Measurements from ENCODE around the gene NPRL2. TPM values are rescaled to one million over a fixed set of nuclear protein-coding genes. Genes with fewer than 3 reads are reported as not detected.

The NPRL2 gene
- total and polyA plus RNA-seq, 8 donors: 16.1 to 33.3 (median 27.1) TPM

DNA sequence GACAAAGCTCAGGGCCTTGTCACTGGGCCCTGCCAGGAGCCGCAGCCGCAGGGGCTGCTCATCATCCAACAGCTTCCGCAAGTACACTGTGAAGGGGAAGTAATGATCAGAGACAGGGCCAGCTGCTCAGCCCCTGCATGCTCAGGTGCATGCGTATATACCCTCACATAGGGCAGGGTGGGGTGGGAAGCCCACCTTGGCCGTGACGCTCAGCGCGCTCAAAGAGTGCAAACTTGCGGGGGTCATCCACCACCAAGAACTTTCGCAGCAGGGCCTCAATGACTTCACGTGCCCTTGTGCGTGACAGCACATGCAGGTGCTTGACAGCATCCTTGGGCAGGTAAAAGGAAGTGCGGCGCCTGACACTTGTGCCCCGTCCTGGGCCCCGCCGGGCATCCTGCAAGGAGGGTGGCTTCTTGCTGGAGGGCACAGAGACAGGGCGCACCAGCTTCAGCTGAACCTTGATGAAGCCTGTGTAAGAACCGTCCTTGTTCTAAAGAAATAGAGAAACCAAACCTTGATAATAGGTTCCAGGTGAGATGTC lies 19.1 kb downstream of the NPRL2 start:
- intact Hi-C loops (cut with DNase I): no loop called here
- Histone ChIP-seq H3K27me3 (no peaks in the 10 kb centered on the region), H3K4me1 (peaks cover 26 to 69% of the 10 kb centered on the region in 2 donors), H3K9me3 (no peaks in the 10 kb centered on the region), H3K27ac (no peak overlapping the region), H3K36me3 (peaks cover 0 to 46% of the 10 kb centered on the region in 2 donors), H3K4me3 (no peak overlapping the region)
- ATAC-seq (no peak), DNase-seq (peak in 1 of 4 donors; percentile 54)
- TF ChIP-seq, protein P1, sequence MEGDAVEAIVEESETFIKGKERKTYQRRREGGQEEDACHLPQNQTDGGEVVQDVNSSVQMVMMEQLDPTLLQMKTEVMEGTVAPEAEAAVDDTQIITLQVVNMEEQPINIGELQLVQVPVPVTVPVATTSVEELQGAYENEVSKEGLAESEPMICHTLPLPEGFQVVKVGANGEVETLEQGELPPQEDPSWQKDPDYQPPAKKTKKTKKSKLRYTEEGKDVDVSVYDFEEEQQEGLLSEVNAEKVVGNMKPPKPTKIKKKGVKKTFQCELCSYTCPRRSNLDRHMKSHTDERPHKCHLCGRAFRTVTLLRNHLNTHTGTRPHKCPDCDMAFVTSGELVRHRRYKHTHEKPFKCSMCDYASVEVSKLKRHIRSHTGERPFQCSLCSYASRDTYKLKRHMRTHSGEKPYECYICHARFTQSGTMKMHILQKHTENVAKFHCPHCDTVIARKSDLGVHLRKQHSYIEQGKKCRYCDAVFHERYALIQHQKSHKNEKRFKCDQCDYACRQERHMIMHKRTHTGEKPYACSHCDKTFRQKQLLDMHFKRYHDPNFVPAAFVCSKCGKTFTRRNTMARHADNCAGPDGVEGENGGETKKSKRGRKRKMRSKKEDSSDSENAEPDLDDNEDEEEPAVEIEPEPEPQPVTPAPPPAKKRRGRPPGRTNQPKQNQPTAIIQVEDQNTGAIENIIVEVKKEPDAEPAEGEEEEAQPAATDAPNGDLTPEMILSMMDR (IDR thresholded peaks at IDR 0.05): no peak

DNA sequence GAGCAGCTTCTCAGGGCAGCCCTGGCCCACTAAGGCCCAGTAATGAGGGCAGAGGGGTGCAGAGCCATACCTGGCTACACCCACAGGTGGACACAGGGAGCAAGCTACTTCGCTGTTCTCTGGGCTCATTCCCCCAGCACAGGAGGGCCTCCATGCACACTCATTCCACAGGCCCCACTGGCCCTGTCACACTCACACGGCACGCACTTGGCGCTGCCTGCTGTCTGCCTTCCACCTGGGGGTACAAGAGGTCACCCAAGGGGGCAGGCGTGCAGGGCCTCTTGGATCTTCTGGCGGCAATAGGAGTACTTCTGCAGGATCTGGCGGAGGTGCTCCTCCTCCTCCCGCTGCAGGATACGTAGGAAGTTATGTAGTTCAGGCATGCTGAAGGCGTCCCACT lies 20.2 kb downstream of the NPRL2 start:
- Histone ChIP-seq H3K27ac (no peak overlapping the region), H3K4me1 (peaks cover 15 to 68% of the 10 kb centered on the region in 2 donors), H3K27me3 (no peaks in the 10 kb centered on the region), H3K36me3 (peaks cover 0 to 57% of the 10 kb centered on the region in 2 donors), H3K9me3 (no peaks in the 10 kb centered on the region), H3K4me3 (no peak overlapping the region)
- DNase-seq (no peak), ATAC-seq (no peak)
- TF ChIP-seq, protein P1 (IDR thresholded peaks at IDR 0.05): no peak
- intact Hi-C loops (cut with DNase I): no loop called here

DNA sequence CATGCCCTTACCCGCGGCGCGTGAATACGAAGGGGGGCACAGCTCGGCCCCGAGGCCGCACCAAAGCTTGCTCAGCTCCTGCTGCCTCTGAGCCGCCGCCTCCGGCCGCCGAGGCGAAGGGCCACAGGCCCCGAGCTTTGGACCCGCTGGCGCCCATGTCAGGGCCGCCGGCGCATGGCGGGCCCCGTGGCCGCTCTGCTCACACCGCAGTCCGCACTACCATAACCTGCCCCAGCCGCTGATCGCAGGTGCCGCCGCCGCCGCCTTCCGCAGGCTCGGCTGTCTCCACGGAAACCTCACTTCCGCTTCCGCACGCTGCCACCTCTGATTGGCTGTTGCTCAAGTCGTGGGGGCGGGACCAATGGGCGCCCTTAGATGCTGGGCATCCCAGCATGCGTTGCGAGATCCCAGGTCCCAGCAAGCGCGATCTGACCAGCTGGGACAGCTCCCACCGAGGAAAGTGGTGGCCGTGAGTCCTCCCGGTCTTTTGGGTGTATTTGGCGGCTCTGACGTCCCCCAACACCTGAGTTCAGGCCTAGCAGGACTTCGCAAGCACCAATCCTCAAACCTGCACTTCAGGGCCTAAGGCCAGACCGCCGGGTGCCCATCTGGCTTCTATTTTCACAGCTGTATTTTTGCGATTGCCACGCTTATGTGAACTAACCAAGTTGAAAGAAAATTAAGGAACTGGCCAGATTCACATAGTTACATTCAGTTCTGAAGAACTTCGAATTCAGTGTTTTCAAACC lies 22.5 kb downstream of the NPRL2 start, which contains the start of gene TUSC2:
TUSC2 (minus strand) TSS at position 281 of the 749 bp plus-strand sequence; CDS start at position 157, 124 bp downstream.
- H3K4me1 ChIP-seq: peaks cover 6 to 68% of the 10 kb centered on the region in 2 donors
- H3K36me3 ChIP-seq: peaks cover 0 to 58% of the 10 kb centered on the region in 2 donors
- H3K9me3 ChIP-seq: no peaks in the 10 kb centered on the region
- ATAC-seq (peak; percentile 93), DNase-seq (peak; percentile 94 to 98 (median 97))
- TF ChIP-seq, protein P1 (IDR thresholded peaks at IDR 0.05): no peak
- H3K27me3 ChIP-seq: no peaks in the 10 kb centered on the region
- intact Hi-C loops (cut with DNase I): no loop called here
- H3K4me3 ChIP-seq: peak within 1 kb of the TSS; percentile 95 to 100
- H3K27ac ChIP-seq: peak within 1 kb of the TSS; percentile 59 to 84

DNA sequence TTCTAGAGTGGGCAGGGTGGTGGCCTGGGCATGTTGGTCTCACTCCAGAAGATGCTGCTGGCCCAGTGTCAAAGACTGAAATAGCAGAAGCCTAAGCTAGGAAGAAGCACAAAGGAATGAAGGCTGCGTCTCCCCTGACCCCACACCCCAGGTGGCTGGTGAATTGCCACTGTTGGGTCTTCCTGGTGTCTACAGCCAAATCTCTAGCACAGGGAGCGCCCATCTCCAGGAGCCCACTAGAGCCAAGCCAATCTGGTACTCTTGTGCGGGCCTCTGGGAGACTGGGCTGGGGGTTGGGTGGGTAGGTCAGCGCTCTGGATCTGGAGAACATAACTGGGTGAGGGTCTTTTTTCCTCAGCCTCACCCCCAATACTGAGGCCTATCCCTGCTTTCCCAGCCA lies 23.4 kb downstream of the NPRL2 start:
- TF ChIP-seq, protein P1 (IDR thresholded peaks at IDR 0.05): no peak
- H3K4me1 ChIP-seq: peaks cover 11 to 68% of the 10 kb centered on the region in 2 donors
- H3K36me3 ChIP-seq: peaks cover 0 to 49% of the 10 kb centered on the region in 2 donors
- H3K9me3 ChIP-seq: no peaks in the 10 kb centered on the region
- DNase-seq (no peak), ATAC-seq (no peak)
- intact Hi-C loops (cut with DNase I): no loop called here
- H3K4me3 ChIP-seq: peak overlapping the region; percentile 95 to 100
- H3K27ac ChIP-seq: no peak overlapping the region
- H3K27me3 ChIP-seq: no peaks in the 10 kb centered on the region

DNA sequence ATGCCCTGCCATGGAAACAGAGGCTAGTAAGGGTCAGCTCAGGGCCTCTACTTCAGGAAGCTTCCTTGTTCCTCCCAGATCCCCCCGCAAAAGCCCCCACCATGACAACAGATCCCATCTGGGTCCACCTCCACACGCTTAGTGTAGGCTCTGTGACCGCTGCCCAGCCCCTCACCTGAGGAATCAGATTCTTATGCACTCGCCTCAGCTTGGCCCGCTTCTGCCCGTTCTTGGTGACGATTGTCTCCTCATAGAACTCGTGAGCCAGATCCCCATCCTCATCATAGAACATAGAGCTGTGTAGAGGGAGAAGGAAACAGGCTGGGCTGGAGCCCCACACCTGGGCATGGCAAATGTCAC lies 24.4 kb downstream of the NPRL2 start:
- H3K9me3 ChIP-seq: no peaks in the 10 kb centered on the region
- peaks cover 0 to 40% of the 10 kb centered on the region in 2 donors for H3K36me3 ChIP-seq
- DNase-seq (no peak), ATAC-seq (no peak)
- peak overlapping the region in 1 of 2 donors; percentile 93 for H3K27ac ChIP-seq
- TF ChIP-seq, protein P1 (IDR thresholded peaks at IDR 0.05): no peak
- intact Hi-C loops (cut with DNase I): no loop called here
- no peaks in the 10 kb centered on the region for H3K27me3 ChIP-seq
- H3K4me1 ChIP-seq: peaks cover 14 to 67% of the 10 kb centered on the region in 2 donors
- no peak overlapping the region for H3K4me3 ChIP-seq

Data from left lung (tissue), 10 donors.